H7 (cell line): ENCODE measurements around the gene MAGOH. TPM values are rescaled to one million over a fixed set of nuclear protein-coding genes. Genes with fewer than 3 reads are reported as not detected.
"Not testable (repeated sequence)": the region's sequence is repeated elsewhere in the genome, so short reads cannot be mapped to it uniquely, and the experiment has no call there.

Experiments used
- DNase-seq: peaks from one replicate; pipeline ENCODE4 v3.0.0; 2012
- H3K27me3 ChIP-seq: 2 replicates; pipeline ENCODE4 v1.6.0; 2011; ENCODE audit warnings: mild to moderate bottlenecking, low read length; ENCODE audit not compliant: control insufficient read depth, insufficient read depth
- H3K36me3 ChIP-seq: replicated peaks from 2 replicates; pipeline ENCODE4 v1.5.1; 2011; ENCODE audit warnings: low read length; ENCODE audit not compliant: control insufficient read depth, insufficient read depth
- H3K4me3 ChIP-seq: 2 replicates; pipeline ENCODE4 v1.5.1; 2011; ENCODE audit warnings: low read depth, mild to moderate bottlenecking, control low read depth, low read length, moderate library complexity; ENCODE audit not compliant: insufficient read depth
- total RNA-seq: library from RNA; depleted of rRNA; stranded (reverse); fragments of >200 nt; shearing (Covaris generic); gene quantifications from 2 replicates; pipeline ENCODE4 v1.2.3, GENCODE V29; 2014; rRNA removed

Gene MAGOH
- 48.7 and 52.9 TPM in 2 replicates for total RNA-seq

DNA sequence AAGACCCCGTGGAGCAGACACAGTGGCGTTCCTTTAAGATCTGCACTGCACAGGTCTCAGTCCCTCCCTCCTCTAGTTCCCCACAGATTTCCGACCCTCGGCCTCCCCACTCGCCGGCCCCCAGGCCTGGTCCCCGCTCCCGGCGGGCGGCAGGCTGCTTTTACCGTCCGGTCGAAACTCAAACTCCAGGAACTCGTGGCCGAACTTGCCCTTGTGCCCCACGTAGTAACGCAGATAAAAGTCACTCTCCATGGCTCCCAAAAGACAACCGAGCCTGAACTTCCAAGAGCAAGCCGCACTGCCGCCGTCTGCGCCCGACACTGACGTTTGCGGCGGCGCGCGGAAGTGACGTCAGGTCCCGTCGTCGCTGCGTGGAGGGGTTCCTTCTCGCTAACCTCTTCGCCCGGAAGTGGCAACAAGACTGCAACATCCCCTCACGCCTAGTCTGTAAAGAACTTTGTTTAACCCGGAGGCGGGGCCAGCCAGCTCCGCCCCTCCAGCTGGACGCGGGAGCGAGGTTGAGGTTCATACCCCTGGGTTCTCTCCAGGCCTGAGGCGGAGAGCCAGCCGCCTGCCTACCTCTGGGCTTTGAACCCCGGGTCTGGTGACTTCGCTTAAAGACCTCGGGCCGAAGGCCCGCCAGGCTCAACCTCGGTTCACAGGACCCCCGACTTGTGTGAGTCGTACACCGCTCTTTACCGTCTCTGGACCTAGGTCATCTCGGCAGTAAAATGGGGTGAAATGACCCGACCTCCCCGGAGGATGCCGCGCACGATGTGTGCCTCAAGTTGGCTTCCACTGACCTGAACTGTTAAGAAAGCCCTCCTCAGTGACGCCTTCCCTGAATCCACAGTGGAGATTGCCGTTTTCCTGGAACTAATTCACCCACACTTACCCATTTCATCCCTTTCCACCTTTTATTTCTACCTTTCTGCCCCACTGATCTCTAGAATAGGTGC, at the start of gene MAGOH:
TSS of gene MAGOH (minus strand) at position 322 of the 959 bp plus-strand sequence. CDS start at position 252, 70 bp downstream.
- DNase-seq, result peak; percentile 98
- Histone ChIP-seq H3K27me3 (no peaks in the 10 kb centered on the region), H3K36me3 (peaks cover 9% of the 10 kb centered on the region)

DNA sequence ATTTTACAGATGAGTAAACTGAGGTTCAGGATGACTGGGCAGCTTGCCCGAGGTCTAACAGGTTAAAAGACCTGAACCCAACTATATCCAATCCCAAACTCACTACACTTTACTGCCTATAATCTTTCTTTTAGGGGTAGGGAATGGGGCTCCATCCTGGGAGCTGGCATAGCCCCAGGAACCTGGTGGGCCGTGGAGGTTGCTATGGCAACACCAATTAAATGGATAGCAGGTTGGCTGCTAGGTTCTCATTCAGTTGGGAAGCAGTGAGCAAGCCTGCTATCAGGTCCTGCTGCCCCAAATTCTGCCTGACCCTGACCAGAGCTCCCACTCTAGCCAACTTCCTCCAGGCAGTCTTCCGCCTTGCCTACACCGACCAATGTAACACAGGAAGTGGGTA, 48.6 kb upstream of the MAGOH start:
- DNase-seq, result no peak
- Histone ChIP-seq H3K27me3 (no peaks in the 10 kb centered on the region), H3K4me3 (no peak overlapping the region), H3K36me3 (peaks cover 33% of the 10 kb centered on the region)

More for the DNA sequence above, at the start of gene MAGOH:
- H3K4me3 ChIP-seq, result peak within 1 kb of the TSS; percentile 99

DNA sequence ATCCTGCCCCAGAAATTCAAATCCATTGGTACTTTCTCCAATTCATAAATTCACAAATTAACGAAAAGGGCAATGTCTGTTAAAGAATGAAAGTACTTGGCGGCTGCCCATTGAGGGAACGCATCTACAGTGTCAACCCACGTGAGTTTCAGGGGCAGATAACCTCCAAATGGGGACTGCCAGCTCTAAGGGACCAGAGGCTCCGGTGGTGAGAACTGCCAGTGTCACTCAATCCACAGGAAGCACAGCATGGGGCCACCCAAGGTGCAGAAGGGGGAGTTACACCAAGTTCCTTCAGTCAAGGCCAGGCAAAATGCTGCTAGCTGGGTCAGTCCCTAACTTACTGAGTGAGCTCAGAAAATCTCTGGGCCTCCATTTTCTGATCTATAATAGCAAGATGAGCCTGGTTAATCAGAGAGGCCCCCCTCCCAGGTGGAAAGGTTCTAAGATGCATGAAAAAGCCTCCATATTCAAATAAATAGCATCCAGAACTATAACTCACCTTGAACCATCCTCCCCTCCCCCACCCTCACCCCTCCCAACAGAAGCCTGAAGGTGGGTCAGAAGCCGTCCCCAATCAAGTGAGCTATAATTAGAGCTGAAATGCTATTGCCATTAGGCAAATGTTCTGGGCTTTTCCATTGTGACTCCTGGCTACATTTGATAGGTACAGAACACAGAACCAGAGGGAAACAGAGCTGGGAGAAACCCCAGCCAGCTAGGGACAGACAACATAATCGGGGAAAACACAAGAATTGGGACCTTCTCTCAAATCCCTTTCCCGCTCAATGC, 47.8 kb upstream of the MAGOH start:
- Histone ChIP-seq H3K27me3 (no peaks in the 10 kb centered on the region), H3K4me3 (no peak overlapping the region), H3K36me3 (peaks cover 38% of the 10 kb centered on the region)
- DNase-seq, result no peak

DNA sequence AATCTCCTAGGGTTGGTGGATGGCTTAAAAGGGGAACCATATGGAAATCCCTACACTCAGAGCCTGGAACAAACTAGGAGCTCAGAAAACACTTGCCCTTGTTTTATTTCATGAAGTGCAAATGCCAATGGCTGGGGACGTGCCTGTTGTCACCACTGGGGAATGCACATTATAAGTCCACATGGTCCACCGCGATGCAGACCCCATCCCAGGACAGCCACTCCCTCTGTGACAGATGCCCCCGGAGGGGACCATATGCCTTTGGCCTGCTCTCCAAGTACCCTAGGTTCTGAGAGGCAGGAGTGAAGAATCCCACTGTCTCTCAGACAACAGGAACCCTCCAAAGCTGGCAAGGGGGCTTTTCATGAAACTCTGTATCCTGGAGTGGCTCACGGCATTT, 47.2 kb upstream of the MAGOH start:
- no peak overlapping the region for H3K4me3 ChIP-seq
- no peaks in the 10 kb centered on the region for H3K27me3 ChIP-seq
- H3K36me3 ChIP-seq, result peaks cover 39% of the 10 kb centered on the region
- DNase-seq, result no peak

DNA sequence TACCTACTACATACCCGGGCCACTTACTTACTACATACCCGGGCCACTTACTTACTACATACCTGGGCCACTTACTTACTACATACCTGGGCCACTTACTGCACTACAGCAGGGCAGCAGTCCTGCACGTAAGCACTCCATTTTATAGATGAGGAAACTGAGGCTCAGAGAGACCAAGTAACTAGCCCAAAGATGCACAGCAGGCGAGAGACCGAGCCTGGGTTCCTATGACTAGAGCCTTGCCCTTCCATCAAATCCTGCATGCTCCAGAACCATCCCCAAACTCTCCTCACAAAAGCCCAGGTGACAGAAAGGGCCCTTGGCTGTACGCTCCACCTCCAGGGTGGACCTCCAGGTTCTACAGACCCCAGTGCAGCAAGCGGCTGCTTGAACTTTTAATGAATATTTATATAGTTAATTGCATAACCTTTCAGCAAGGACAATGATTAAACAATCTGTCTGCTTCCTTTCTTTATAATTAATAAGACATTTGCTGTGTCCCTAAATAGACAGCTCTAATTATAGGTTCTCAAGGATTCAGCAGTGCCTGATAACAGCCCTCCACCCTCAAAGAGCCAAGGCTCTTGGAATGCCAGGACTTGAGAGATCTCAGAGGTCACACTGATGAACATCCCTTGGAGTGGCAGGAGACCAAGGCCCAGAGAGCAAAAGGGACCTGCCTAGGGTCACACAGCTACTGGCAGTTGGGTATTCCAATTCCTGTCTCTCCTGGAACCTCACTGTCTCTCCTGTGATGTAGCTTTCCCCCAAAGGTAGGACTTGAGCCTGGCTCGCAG, 46.1 kb upstream of the MAGOH start:
- no peak overlapping the region for H3K4me3 ChIP-seq
- no peaks in the 10 kb centered on the region for H3K27me3 ChIP-seq
- H3K36me3 ChIP-seq, result peaks cover 39% of the 10 kb centered on the region
- DNase-seq, result peak; percentile 4

DNA sequence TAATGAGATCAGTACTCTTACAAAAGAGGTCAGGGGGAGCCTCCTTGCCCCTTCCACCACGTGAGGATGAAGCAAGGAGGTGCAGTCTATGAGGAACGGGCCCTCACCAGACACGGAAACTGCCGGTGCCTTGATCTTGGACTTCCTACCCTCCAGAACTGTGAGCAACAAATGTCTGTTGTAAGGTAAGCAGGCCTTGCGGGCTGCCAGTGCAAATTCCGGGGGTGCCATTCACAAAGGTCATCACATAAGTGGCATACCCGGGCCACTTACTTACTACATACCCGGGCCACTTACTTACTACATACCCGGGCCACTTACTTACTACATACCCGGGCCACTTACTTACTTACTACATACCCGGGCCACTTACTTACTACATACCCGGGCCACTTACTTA, 44.8 kb upstream of the MAGOH start:
- DNase-seq, result peak; percentile 14
- peaks cover 34% of the 10 kb centered on the region for H3K36me3 ChIP-seq
- not testable (repeated sequence) for H3K27me3 ChIP-seq, H3K4me3 ChIP-seq

DNA sequence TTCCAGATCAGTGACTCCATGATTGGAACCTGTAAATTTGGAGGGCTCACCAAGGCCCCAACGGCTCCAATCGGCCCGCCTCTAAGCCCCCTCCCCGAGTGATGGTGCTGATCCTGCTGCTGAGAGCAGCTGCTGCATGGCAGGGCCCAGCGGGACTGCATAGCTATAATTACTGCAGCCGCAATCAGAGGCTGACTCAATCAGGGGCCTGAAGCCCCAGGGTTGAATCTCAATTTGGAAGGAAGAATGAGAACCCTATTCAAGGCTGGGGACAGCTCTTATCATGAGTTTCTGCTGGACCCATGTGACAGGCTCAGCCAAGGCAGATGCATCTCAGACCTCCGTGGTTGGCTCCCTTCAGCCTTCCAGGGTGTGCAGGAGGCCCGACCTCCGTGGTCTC, 42.8 kb upstream of the MAGOH start:
- no peak overlapping the region for H3K4me3 ChIP-seq
- no peaks in the 10 kb centered on the region for H3K27me3 ChIP-seq
- no peak for DNase-seq
- peaks cover 38% of the 10 kb centered on the region for H3K36me3 ChIP-seq

DNA sequence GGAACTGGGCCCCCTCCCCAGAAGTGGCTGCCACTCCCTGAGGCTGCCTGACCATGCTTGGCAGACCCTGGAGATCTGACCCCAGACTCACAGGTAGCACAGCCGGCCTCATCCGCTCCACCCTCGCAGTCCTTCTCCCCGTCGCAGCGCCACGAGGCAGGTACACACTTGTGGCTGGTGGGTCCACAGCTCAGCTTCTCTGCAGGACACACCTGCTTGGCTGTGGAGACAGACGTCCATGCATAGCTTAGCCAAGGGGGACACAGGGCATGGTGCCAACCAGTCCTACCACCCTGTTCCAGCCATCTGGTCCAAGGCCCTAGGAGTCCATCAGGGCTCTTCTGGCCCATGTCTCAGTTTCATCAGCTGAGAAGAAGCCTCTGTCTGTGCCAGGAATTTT, 42.2 kb upstream of the MAGOH start:
- Histone ChIP-seq H3K27me3 (no peaks in the 10 kb centered on the region), H3K4me3 (no peak overlapping the region), H3K36me3 (peaks cover 45% of the 10 kb centered on the region)
- no peak for DNase-seq

DNA sequence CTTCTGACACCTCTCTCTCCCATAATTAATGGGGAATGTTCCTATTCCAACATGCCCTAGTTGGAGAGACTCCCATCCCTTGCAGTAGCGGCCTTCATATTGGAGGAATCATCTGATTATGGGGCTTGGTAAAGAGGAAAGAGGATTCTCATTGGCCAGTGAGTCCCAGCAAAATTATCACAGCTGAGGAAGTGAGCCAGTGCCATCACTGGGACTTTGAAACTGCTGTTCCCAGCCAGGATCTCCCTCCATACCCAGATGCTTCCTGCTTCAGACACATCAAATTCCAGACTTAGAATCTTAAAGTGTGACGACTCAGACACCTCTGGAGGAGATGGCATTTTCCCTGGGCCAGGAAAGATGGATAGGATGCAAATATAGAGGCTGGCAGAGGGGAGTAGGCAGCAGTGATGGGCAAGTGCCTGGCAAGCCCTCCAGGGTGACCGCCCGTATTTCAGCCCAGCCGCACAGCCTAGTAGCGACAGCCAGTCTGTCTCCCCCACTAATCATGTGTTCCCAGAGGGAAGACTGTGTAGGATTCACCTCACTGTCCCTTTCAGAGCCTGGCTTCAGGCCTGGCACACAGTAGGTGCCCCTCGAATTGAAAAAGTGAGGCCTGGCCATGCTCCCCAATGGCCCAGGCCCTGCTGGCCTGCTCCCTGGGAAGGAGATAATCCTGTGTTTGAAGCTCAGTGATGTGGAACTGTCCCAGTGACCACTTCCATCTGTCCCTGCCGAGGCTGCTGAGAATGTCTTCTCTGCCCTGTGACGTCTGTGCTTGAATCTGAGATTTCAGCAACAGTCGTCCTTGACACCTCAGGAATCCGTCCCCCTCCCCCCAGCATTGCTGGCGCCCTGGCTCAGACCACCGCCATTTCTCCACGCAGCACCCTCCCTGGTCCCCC, 41.2 kb upstream of the MAGOH start:
- no peak overlapping the region for H3K4me3 ChIP-seq
- DNase-seq, result no peak
- H3K36me3 ChIP-seq, result peaks cover 46% of the 10 kb centered on the region
- H3K27me3 ChIP-seq, result no peaks in the 10 kb centered on the region

DNA sequence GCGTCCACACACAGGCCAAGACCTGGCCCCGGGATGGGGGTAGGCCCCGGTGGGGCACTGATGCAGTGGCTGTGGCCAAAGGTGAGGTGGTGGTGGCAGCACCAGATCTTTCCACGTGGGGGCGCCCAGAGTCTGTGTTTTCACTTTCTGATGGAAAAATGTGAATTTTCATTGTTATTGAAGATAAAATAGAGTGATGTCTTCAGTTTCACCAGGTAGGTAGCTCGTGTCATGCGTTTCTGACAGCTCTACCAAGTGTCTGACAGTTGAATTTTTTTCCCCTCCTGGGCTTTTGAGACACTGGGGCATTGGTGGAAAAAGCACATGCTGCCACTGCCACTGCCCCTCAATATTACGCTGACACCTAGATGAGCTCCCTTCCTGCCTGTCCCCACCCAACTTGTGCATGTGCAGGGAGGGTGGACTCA, 40.0 kb upstream of the MAGOH start:
- peaks cover 49% of the 10 kb centered on the region for H3K36me3 ChIP-seq
- peak; percentile 95 for DNase-seq
- no peak overlapping the region for H3K4me3 ChIP-seq
- H3K27me3 ChIP-seq, result no peaks in the 10 kb centered on the region

DNA sequence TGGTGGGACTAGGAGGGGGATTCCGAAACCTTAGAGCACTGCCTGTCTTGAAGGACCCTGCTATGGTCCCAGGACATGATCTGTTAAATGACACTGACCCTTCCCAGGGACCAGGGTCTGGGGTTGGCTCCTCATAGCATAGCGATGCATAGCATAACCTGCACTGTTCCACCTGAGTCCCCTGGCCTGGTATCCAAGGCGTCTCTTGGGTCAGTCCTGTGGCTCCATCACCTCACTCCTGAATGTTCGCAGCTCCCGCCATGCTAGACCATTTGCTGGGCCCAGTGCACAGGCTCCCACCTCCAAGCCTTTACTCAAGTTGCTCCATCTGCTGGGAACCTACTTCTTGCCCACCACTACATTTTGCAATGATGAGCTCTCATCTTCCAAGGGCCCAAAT, 39.0 kb upstream of the MAGOH start:
- Histone ChIP-seq H3K36me3 (peaks cover 53% of the 10 kb centered on the region), H3K27me3 (no peaks in the 10 kb centered on the region), H3K4me3 (no peak overlapping the region)
- peak; percentile 29 for DNase-seq

DNA sequence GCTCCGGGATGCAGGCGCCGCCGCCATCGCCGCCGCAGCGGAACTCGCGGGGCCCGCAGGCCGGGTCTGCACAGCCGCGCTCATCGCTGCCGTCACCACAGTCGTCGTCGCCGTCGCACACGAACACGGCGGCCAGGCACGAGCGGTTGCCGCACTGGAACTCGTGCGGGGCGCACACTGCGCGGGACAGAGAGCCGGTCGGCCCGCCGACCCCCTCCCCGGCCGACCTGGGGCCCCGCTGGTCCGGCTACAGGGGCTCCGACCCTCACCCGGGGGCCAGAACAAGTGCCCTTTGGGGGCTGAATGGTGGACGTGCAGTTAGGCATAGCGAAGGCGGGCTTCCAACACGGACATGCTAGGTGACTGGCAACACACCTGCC, 38.6 kb upstream of the MAGOH start:
- H3K27me3 ChIP-seq, result no peaks in the 10 kb centered on the region
- H3K36me3 ChIP-seq, result peaks cover 55% of the 10 kb centered on the region
- H3K4me3 ChIP-seq, result no peak overlapping the region
- no peak for DNase-seq

DNA sequence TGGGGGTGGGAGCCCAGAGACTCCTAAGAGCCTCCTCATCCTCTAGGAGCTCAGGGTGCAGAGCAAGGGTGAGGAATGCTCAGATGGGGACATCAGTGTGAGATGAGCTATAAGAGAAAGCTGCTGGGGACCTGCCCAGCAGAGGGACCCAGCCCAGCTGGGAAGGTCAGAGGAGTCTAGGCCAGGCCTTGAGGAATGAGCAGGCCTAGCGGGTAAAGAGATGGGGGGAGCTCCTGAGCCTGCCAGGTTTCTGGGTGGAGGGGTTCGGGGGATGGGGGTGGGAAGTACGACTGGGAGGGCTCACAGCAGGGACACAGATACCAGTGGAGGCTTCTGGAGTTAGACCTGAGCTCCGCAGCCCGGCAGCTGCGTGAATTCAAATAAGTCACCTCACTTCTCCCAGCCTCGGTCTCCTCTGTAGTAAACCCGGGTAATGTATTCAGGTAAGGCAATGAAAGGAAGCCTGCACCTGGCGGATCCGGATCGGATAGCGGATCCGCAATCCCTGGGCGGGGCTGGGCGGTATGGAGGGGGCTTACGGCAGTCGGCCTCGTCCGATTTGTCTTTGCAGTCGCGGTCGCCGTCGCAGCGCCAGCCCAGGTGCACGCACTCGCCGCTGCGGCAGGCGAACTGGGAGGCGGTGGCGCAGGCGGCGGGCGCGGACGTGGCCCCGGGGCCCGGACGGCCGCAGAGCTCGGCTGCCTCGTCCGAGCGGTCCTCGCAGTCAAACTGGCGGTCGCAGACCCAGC, 38.0 kb upstream of the MAGOH start:
- Histone ChIP-seq H3K36me3 (peaks cover 54% of the 10 kb centered on the region), H3K4me3 (no peak overlapping the region)
- peak; percentile 53 for DNase-seq

More for the DNA sequence above, 38.0 kb upstream of the MAGOH start:
- no peaks in the 10 kb centered on the region for H3K27me3 ChIP-seq
